WERI-Rb-1 (cell line): ENCODE measurements around the gene FBXO44.
A peak's percentile ranks its signal among the peaks of the same experiment; 100 is the strongest.

ENCODE experiments used
- DNase-seq: peaks from one replicate; pipeline ENCODE4 v3.0.0-alpha.2; 2020
- H3K27ac ChIP-seq: fragments of 250-450 bp; sonication (Bioruptor Pico); 2 replicates; pipeline ENCODE4 v1.5.1; 2020; ENCODE audit warnings: mild to moderate bottlenecking, moderate library complexity
- H3K27me3 ChIP-seq: fragments of 250-450 bp; sonication (Bioruptor Pico); 2 replicates; pipeline ENCODE4 v1.5.1; 2021; ENCODE audit warnings: mild to moderate bottlenecking, low read depth, moderate library complexity; ENCODE audit not compliant: insufficient read depth, severe bottlenecking
- H3K36me3 ChIP-seq: fragments of 250-450 bp; sonication (Bioruptor Pico); 2 replicates; pipeline ENCODE4 v1.5.1; 2020; ENCODE audit warnings: mild to moderate bottlenecking, moderate library complexity
- H3K4me3 ChIP-seq: 2 replicates; pipeline ENCODE4 v1.5.1; 2011; ENCODE audit warnings: low read depth, mild to moderate bottlenecking, control low read depth, low read length
- H3K9me3 ChIP-seq: fragments of 250-450 bp; sonication (Bioruptor Pico); 2 replicates; pipeline ENCODE4 v1.5.1; 2021; ENCODE audit warnings: mild to moderate bottlenecking, moderate library complexity; ENCODE audit not compliant: severe bottlenecking
- TF ChIP-seq, protein P1 (sequence below): IDR thresholded peaks from 2 replicates; pipeline ENCODE4 v1.5.1; 2011; ENCODE audit warnings: low read depth, mild to moderate bottlenecking, control low read depth, inconsistent platforms, low read length

FBXO44 gene

DNA sequence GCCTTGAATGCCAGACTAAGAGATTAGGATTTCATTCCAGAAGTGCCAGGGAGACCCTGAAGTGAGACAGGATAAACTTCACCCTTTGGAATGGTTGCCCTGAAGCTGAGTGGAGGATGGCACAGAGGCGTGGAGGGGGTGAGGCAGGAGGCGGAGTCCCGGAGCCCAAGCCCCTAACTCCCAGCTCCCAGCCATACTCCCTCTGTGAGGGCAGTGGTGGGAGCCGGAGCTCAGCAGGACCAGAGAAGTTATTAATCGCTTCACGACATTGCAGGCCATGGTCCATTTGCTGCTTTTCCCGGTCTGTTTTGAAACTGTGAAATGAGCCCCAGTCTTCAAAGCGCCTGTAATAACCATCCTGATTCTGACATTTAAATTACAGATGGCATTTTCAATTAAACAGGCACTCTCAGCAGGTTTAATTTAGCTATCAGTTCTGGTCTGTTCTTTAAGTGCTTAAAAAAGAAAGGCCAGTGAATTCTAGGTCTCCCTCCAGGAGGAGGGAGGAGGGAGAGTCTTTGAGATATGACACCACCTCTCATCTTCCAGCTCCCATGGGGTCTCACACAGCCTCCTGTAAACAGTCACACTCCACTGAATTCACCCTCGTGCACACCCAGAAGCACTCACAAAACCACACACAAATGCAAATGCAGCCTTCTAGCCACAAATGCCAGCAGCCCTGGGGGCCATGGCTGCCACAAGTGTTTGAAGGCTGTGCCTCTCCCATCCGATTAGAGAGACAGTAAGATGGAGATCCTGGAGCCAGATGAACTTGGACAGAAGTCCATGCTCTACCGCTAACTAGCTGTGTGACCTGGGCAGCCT lies 20.1 kb upstream of the FBXO44 start:
- H3K27me3 ChIP-seq, result no peaks in the 10 kb centered on the region
- TF ChIP-seq, protein P1, sequence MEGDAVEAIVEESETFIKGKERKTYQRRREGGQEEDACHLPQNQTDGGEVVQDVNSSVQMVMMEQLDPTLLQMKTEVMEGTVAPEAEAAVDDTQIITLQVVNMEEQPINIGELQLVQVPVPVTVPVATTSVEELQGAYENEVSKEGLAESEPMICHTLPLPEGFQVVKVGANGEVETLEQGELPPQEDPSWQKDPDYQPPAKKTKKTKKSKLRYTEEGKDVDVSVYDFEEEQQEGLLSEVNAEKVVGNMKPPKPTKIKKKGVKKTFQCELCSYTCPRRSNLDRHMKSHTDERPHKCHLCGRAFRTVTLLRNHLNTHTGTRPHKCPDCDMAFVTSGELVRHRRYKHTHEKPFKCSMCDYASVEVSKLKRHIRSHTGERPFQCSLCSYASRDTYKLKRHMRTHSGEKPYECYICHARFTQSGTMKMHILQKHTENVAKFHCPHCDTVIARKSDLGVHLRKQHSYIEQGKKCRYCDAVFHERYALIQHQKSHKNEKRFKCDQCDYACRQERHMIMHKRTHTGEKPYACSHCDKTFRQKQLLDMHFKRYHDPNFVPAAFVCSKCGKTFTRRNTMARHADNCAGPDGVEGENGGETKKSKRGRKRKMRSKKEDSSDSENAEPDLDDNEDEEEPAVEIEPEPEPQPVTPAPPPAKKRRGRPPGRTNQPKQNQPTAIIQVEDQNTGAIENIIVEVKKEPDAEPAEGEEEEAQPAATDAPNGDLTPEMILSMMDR, result no peak
- no peak overlapping the region for H3K27ac ChIP-seq
- H3K9me3 ChIP-seq, result no peaks in the 10 kb centered on the region
- H3K4me3 ChIP-seq, result no peak overlapping the region
- DNase-seq, result no peak
- no peaks in the 10 kb centered on the region for H3K36me3 ChIP-seq

DNA sequence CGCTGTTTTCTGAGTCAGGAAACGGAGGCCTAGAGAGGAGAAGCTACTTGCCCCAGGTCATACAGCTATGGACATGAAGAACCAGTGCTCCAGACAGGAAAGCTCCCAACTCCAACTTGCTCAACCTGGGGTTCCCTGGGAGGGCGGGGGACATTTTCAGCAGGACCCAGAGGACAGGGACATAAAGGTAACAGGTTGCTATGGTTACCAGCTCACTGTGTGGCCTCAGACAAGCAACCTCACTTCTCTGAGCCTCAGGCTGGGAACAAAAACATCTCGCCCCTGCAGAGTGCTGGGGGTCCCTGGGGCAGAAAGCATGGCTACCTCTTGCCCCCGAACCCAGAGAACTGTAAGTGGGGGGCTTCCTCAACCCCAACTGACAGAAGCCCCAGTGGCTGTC lies 16.6 kb upstream of the FBXO44 start:
- Histone ChIP-seq H3K27me3 (no peaks in the 10 kb centered on the region), H3K36me3 (no peaks in the 10 kb centered on the region), H3K9me3 (no peaks in the 10 kb centered on the region), H3K4me3 (no peak overlapping the region), H3K27ac (no peak overlapping the region)
- TF ChIP-seq, protein P1, result no peak
- DNase-seq, result no peak

DNA sequence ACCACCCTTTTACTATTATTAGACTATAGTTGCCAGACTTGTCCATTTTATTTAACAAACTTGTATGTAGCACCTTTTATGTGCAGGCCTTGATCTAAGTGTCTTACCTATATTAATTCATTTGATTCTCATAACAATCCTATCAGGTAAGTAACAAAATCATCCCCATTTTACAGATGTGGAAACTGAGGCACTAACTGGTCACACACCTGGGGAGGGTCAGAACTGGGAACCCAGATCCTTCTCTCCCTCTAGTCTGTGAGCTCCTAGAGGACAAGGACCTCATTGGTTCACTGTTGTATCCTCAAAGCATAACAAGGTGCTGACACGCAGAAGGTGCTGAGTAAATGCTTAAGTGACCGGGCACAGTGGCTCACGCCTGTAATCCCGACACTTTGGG lies 15.3 kb upstream of the FBXO44 start:
- no peaks in the 10 kb centered on the region for H3K9me3 ChIP-seq
- no peaks in the 10 kb centered on the region for H3K27me3 ChIP-seq

DNA sequence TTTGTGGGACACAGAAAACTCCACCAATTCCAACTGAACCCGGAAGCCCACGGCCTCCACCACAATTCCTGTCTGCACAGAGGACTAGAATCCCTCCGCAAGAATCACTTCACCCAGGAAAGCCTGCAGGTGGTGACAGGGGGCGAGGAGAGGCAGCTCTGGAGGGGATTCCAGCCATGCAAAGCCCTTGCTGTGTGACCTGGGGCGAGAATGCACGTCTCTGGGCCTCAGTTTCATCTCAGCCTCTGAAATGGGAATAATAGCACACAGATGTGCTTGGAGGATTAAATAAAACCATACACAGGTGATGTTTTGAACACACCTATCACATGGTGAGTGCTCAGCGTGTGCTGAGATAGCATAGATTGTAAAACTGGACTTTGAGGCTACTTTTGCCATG lies 14.6 kb upstream of the FBXO44 start:
- Histone ChIP-seq H3K27me3 (no peaks in the 10 kb centered on the region), H3K36me3 (no peaks in the 10 kb centered on the region), H3K27ac (no peak overlapping the region), H3K4me3 (no peak overlapping the region), H3K9me3 (no peaks in the 10 kb centered on the region)
- TF ChIP-seq, protein P1, result no peak
- no peak for DNase-seq

More for the DNA sequence above, 15.3 kb upstream of the FBXO44 start:
- Histone ChIP-seq H3K27ac (no peak overlapping the region), H3K4me3 (no peak overlapping the region), H3K36me3 (no peaks in the 10 kb centered on the region)
- TF ChIP-seq, protein P1, result no peak
- no peak for DNase-seq

DNA sequence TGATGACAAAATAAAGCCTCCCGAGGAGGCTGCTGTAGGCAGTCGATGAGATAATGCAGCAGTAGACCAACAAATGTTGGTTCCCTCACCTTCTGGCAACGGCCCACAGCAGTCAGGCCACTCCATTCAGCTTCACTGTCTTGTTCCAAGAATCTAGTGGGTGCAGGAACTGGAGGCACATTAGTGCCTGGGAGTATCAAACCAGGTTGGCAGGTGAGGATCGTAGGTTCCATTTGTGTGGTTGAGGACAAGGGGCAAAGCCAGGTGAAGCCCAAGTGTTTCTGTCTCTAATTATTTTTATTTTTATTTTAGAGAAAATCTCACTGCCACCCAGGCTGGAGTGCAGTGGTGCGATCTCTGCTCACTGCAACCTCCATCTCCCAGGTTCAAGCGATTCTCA lies 13.7 kb upstream of the FBXO44 start:
- H3K27ac ChIP-seq, result no peak overlapping the region
- DNase-seq, result no peak
- no peak overlapping the region for H3K4me3 ChIP-seq
- no peaks in the 10 kb centered on the region for H3K9me3 ChIP-seq
- TF ChIP-seq, protein P1, result no peak
- H3K36me3 ChIP-seq, result no peaks in the 10 kb centered on the region
- H3K27me3 ChIP-seq, result no peaks in the 10 kb centered on the region

DNA sequence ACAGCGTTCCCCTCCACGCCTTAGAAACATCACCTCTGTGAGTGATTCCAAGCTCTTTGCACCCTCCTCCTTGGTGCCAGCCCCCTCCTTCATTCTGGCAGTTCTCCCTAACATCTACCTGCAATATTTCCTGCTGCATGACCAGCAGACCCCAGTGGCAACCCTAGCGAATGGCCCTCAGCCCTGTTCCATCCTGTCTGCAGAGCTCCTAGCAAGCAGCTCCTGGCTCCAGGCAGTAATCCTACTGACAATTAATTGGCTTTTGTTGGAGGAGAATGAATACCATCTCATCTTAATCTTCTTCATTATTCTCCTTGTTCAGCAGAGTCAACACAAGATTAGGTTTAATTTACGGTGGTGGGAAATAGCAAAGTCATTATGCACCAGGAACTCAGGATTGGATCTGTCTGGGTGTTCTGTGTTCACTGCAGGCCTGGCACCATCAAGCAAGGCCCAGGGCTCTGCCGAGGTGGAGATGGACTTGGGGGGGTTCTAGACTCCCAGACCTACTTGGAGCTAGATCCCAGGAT lies 12.8 kb upstream of the FBXO44 start:
- H3K4me3 ChIP-seq, result no peak overlapping the region
- DNase-seq, result peak; percentile 55
- no peaks in the 10 kb centered on the region for H3K36me3 ChIP-seq
- peak overlapping the region; percentile 29; the same call in 1 of the 2 replicates for H3K27ac ChIP-seq
- TF ChIP-seq, protein P1, result no peak
- H3K9me3 ChIP-seq, result no peaks in the 10 kb centered on the region
- no peaks in the 10 kb centered on the region for H3K27me3 ChIP-seq
